Putamen (tissue), 1 donor: Measurements from ENCODE around the gene UACA.
"Not testable (repeated sequence)": the region's sequence is repeated elsewhere in the genome, so short reads cannot be mapped to it uniquely, and the experiment has no call there.

Experiments
- DNase-seq: peaks from one replicate; pipeline ENCODE4 v3.0.0-alpha.2; 2016; ENCODE audit warnings: low spot score

Gene UACA

GRCh38 chr15:70752193-70752635 lies 11.1 kb downstream of the UACA start:
- no peak for DNase-seq

- DNase-seq = no peak
These were observed 13.0 kb downstream of the UACA start for GRCh38 chr15:70750203-70750869.

GRCh38 chr15:70748281-70748747 lies 15.0 kb downstream of the UACA start:
- DNase-seq = no peak

- DNase-seq = not testable (repeated sequence)
These were observed 16.8 kb downstream of the UACA start for GRCh38 chr15:70746598-70746997.

GRCh38 chr15:70742928-70743327 lies 20.4 kb downstream of the UACA start:
- no peak for DNase-seq

- no peak for DNase-seq
These were observed 21.6 kb downstream of the UACA start for GRCh38 chr15:70741677-70742293.

DNA sequence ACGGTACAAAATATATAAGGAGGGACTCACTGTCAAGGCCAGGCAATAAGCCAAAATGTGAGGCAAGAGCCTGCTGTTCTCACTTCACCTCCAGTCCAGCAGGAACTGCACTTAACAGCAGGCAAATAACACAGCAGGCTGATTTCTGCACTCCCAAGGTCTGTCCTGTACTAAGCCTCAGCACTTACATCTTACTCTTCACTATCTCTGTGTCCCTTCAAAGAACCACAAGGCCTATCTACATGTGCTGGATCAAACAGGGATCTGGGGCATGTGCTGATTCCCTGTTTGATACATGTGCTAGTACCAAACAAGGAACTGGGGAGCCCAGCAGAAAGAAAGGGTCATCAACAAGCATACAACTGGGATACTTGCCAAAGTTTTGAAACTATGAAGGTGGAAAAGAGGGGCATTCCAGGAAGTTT lies 22.2 kb downstream of the UACA start:
- DNase-seq = no peak

- not testable (repeated sequence) for DNase-seq
These were observed 28.3 kb downstream of the UACA start for GRCh38 chr15:70735040-70735439.

DNA sequence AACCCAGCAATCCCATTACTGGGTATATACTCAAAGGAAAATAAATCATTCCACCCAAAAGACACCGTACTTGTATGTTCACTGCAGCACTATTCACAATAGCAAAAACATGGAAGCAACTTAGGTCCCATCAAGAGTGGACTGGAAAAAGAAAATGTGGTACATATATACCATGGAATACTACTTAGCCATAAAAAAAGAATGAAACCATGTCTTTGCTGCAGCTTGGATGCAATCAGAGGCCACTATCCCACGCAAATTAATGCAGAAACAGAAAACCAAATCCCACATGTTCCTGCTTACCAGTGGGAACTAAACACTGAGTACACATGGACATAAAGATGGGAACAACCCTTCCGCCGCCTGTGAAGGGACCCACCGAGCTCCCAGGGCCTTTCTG lies 34.2 kb downstream of the UACA start:
- no peak for DNase-seq

DNA sequence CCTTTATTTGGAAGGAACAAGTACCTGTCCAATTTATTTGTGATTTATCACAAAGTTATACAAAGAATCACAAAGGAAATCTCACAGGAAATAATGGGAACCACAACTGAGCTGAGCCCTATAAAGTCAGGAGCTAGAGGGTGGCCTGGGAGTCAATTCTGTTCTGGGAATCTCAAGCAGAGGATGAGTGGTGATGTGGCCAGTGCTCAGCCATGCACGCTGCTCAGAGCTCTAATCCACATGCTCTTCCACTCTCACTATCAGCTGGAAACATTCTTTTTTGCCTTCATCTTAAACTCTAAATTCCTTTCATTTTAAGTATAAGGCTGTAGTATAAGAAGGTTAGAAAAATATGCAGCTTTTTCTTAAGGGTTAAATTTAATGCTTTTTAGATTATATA lies 36.6 kb downstream of the UACA start:
- no peak for DNase-seq

DNA sequence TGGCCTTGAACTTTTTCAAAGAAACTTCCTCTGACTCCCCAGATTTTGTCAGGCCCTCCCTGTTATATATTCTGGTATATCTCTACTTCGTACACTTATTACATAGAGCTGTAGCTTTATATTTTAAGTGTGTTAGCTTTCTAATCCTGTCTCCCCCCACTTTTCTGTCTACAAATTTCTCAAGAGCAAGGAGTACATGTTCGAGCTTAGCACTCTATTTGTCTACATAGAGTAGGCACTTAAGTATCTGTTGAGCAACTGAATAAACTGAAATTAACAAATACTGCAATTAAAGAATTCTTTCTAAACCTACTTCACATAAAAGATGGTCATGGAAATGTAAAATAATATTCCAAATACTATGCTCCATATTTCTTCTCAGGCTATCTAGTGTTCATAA lies 39.4 kb downstream of the UACA start:
- DNase-seq = no peak

GRCh38 chr15:70723122-70723422 lies 40.3 kb downstream of the UACA start:
- DNase-seq = no peak

- DNase-seq = no peak
These were observed 40.9 kb downstream of the UACA start for GRCh38 chr15:70722266-70723121.

DNA sequence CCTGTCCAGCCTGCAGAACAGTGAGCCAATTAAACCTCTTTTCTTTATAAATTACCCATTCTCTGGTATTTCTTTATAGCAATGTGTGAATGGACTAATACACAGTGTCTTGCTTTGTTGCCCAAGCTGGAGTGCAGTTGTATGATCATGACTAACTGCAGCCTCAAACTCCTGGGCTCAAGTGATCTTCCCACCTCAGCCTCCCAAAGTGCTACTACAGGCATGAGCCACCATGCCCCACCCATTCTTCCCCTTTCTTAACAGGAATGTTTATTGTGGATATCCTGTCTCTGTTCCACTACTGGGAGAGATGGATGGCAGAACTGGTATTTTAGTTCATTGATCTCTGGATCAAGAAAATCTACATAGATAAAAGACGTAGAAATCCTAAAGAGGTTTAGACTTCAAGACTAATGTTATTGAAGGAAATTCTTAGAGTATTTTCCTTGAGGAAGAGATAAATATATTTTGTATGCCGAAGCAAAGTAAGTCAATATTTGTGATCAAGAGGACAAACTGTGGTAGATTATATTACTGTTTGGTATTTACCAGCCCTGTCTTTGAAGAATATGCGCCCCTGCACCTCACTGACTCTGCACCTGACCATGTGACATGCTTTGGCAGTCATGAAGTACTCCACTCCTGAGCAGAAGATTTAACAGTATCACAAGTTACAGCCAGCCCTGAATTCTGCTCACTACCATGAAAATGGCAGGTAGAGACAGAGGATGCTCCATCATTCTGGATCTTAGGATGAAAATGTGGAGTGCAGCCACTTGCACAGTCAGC lies 42.9 kb downstream of the UACA start:
- no peak for DNase-seq

DNA sequence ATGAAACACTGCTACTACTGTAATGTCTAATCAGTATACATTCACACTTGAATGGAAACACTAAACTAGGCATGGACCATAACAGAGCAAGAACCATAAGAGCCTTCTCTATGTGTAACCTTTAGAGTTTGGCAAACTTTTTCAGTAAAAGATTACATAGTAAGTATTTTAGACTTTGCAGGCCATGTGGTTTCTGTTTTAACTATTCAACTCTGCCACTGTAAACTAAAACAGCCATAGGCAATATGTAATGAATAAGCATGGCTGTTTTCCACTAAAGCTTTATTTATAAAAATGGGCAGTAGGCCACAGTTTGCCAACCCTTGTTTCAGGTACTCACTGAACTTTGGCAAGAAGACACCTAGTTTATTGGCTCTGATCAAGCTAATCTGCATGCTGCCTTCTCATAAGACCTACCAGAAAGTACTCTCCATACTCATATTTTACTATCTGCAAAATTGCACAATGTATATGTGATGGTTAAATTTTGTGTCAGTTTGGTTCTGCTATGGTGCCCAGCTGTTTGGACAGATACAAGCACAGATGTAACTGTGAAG lies 46.0 kb downstream of the UACA start:
- no peak for DNase-seq

DNA sequence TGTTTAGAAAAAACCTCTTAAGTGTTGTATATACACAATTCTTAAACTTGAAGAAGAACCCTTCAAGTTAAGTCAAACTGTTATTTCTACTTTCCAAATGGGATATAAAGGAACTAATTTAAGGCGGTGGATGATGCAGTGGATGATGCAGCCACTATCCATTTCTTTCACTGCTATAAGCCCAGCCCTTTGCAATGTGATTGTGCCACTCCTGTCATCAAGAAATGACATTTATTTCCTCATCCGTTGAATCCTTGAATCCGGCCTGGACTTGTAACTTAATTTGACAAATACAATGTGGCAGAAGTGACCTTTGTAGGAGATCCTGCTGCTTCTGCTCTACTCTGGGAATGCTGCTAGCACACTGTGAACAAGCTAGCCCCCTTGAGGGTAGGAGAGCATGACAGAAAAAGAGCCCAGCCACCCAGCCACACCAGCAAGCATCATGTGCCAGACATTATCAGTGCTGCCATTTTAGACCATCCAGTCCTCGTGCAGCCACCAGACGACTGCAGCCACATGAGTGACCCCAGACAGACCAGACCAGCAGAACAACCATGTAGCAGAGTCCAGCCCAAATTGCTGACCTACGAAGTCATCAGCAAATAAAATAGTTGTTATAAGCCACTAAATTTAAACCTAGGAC lies 47.4 kb downstream of the UACA start:
- no peak for DNase-seq

GRCh38 chr15:70714565-70714964 lies 48.8 kb downstream of the UACA start:
- DNase-seq = no peak

DNA sequence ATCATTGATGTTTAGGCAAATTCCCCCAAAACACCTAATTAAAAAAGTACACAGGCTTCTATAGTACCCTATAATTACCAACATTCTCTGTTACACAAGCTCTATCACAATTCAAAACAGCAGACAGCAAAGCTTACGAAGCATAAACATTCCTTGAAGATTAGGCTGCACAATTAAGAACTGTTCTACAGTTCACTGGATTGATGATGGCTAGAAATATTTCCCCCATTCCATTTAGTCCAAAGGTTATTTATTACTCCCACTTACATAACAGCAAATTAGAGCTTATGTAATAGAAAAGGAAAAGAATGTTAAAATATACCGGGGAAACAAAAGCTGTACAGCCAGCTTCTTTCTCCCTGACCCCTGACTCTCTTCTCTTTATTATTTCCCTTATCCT lies 49.3 kb downstream of the UACA start:
- DNase-seq = no peak

- no peak for DNase-seq
These were observed 51.1 kb downstream of the UACA start for GRCh38 chr15:70712271-70712670.

- DNase-seq = no peak
These were observed 52.6 kb downstream of the UACA start for GRCh38 chr15:70710714-70711113.

DNA sequence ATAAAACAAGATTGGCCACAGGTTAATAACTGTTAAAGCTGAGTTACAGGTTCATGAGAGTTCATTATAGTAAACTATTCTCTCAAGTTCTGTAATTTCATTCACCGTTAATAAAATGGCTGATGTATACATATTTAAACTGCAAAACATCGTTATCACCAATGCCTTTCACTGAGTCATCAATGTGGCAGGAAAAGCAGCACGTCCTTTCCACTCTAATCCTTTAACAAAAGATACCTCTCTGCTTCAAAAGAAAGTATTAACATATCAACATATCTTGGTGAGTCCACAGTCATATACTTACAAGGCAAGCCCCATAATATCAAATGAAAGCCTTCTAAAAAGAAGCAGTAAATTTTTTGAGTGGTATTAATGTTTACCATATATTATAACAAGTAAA lies 54.5 kb downstream of the UACA start:
- no peak for DNase-seq
